BLaER1 treated with 17β-estradiol and CSF1 and Interleukin-3, amounts not matched to agents 10 nM and 100 nM (cell line): Measurements from ENCODE around the gene EFTUD2.
A peak's percentile ranks its signal among the peaks of the same experiment; 100 is the strongest.

ENCODE experiments used
- H3K27ac ChIP-seq, 11 experiments: shearing (Covaris generic); formaldehyde crosslinking; 2 replicates each; pipeline ENCODE4 v1.8.1; 2022
- H3K27me3 ChIP-seq, 11 experiments: shearing (Covaris generic); formaldehyde crosslinking; 2 replicates each; pipeline ENCODE4 v1.8.1; 2022
- H3K36me3 ChIP-seq, 11 experiments: shearing (Covaris generic); formaldehyde crosslinking; 2 replicates each; pipeline ENCODE4 v1.8.1; 2022
- H3K4me1 ChIP-seq, 10 experiments: shearing (Covaris generic); formaldehyde crosslinking; 2 replicates each; pipeline ENCODE4 v1.8.1; 2022
- H3K4me2 ChIP-seq, 11 experiments: shearing (Covaris generic); formaldehyde crosslinking; 2 replicates each; pipeline ENCODE4 v1.8.1; 2022
- H3K4me3 ChIP-seq, 10 experiments: shearing (Covaris generic); formaldehyde crosslinking; 2 replicates each; pipeline ENCODE4 v1.8.1; 2022
- H3K9ac ChIP-seq, 11 experiments: shearing (Covaris generic); formaldehyde crosslinking; 2 replicates each; pipeline ENCODE4 v1.8.1; 2022
- H3K9me3 ChIP-seq, 11 experiments: shearing (Covaris generic); formaldehyde crosslinking; replicated peaks in 1 of 11; 2 replicates each; pipeline ENCODE4 v1.8.1; 2022
- H4K20me1 ChIP-seq, 11 experiments: shearing (Covaris generic); formaldehyde crosslinking; 2 replicates each; pipeline ENCODE4 v1.8.1; 2022
- Cebpa-rat ChIP-seq, 11 experiments: shearing (Covaris generic); IDR thresholded peaks; 2 replicates each; pipeline ENCODE4 v1.8.1; 2022

EFTUD2 gene

GRCh38 chr17:44894642-44895041 is 4.6 kb downstream of the EFTUD2 start:
- Histone ChIP-seq H3K4me2 (no peak overlapping the region), H4K20me1 (peaks cover 71 to 89% (median 85%) of the 10 kb centered on the region in 11 experiments; a peak in 21 of 22 replicates), H3K4me3 (no peak overlapping the region), H3K36me3 (peaks cover 61 to 85% (median 77%) of the 10 kb centered on the region in 11 experiments), H3K9me3 (no peaks in the 10 kb centered on the region), H3K4me1 (peaks cover 13 to 25% (median 16%) of the 10 kb centered on the region in 10 experiments), H3K9ac (no peak overlapping the region), H3K27ac (no peak overlapping the region), H3K27me3 (no peaks in the 10 kb centered on the region)
- no peak for TF ChIP-seq Cebpa-rat (IDR thresholded peaks at IDR 0.05)

DNA sequence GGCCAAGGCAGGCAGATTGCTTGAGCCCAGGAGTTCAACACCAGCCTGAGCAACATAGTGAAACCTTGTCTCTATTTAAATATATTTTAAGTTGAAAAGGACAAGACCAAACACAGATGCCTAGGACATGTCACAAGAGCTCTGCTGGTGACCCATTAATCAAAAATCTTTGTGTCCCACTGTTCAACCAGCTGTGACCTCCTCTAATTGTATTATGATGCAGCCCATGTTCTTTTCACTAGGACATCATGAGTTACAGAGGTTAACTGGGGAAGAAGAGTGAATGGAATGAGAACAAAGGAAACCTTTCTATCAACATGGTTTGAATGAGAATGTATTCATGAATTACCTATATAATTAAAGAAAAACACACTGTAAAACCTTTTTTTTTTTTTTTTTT is 7.0 kb downstream of the EFTUD2 start:
- no peak overlapping the region for H3K4me2 ChIP-seq
- no peak overlapping the region for H3K9ac ChIP-seq
- H3K27ac ChIP-seq = no peak overlapping the region
- H3K4me1 ChIP-seq = peaks cover 18 to 37% (median 25%) of the 10 kb centered on the region in 10 experiments
- no peaks in the 10 kb centered on the region for H3K9me3 ChIP-seq
- no peaks in the 10 kb centered on the region for H3K27me3 ChIP-seq
- no peak for TF ChIP-seq Cebpa-rat (IDR thresholded peaks at IDR 0.05)
- peaks cover 87 to 98% (median 97%) of the 10 kb centered on the region in 11 experiments for H4K20me1 ChIP-seq
- peaks cover 68 to 100% (median 93%) of the 10 kb centered on the region in 11 experiments for H3K36me3 ChIP-seq
- H3K4me3 ChIP-seq = no peak overlapping the region

DNA sequence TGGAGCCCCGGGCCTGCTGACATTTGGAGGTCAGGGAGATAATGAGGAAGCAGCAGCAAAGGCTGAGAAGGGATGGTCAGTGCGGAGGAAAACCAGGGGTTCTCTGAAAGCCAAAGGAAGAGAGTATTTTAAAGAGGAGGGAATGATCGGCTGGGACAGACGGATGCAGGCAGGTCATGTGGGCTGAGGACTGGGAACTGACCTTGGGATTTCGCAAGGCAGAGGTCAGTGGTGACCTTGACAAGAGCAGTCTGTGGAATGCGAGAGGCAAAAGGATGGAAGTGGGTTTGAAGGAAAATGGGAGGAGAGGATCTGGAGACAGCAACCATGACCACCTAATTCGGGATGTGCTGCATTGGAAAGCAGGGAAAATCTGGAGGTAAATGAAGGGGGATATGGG is 10.2 kb downstream of the EFTUD2 start:
- TF ChIP-seq Cebpa-rat (IDR thresholded peaks at IDR 0.05) = no peak
- peak overlapping the region in 2 of 11 experiments; percentile 17 to 31; a peak in 2 of 22 replicates for H3K9ac ChIP-seq
- H3K27ac ChIP-seq = peak overlapping the region in 3 of 11 experiments; percentile 14 to 34 (median 20); a peak in 3 of 22 replicates
- peaks cover 71 to 92% (median 82%) of the 10 kb centered on the region in 11 experiments for H4K20me1 ChIP-seq
- no peaks in the 10 kb centered on the region for H3K27me3 ChIP-seq
- no peaks in the 10 kb centered on the region for H3K9me3 ChIP-seq
- peak overlapping the region; percentile 15 to 77 (median 53); a peak in 20 of 22 replicates for H3K4me2 ChIP-seq
- peaks cover 17 to 34% (median 25%) of the 10 kb centered on the region in 10 experiments for H3K4me1 ChIP-seq
- H3K4me3 ChIP-seq = no peak overlapping the region
- peaks cover 80 to 100% (median 94%) of the 10 kb centered on the region in 11 experiments for H3K36me3 ChIP-seq

DNA sequence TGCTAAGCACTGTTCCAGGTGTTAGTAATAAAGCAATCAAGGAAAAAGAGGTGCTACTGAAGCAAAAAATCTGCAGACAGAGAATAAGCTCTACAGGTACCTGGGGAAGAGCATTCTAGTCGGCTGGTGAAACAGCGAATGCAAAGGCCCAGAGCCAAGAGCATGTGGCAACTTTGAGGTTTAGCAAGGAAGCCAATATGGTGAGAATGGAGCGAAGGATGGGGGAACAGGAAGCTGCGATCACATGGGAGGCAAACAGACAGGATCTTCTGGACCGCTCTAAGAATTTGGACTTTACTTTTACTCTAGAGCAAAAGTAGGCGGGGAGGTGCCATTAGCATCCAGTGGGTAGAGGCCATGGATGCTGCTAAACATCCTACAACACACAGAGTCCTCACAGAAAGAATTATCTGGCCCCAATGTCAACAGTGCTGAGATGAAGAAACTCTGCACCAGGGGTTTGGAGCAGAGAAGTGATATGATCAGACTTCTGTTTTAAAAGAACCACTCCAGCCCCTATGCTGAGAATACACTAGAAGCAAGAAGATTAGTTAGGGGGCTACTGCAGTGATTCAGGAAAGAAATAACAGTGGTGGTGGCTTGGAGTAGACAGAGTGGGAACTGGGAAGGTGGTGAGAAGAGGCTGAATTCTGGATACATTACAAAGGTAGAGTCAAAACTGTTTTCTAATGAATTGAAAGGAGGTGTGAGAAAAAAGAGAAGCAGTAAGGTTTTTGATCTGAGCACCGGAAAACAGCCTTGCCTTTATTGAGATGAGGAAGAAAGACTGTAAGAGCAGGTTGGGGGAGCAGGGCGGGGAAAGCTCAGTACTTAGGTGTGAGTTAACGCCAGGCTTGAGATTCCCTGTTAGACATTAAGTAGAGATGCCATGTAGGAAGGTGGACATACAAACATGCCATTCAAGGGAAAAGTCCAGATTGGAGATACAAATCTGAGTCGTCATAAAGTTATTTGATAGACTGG is 11.0 kb downstream of the EFTUD2 start:
- Histone ChIP-seq H3K9me3 (no peaks in the 10 kb centered on the region), H3K27me3 (no peaks in the 10 kb centered on the region), H3K4me1 (peaks cover 17 to 34% (median 25%) of the 10 kb centered on the region in 10 experiments), H3K36me3 (peaks cover 81 to 100% (median 95%) of the 10 kb centered on the region in 11 experiments), H3K4me2 (peak overlapping the region; percentile 15 to 77 (median 53)), H3K9ac (peak overlapping the region in 3 of 11 experiments; percentile 7 to 31 (median 17); a peak in 3 of 22 replicates), H3K4me3 (no peak overlapping the region), H3K27ac (peak overlapping the region in 5 of 11 experiments; percentile 9 to 34 (median 20); a peak in 4 of 22 replicates), H4K20me1 (peaks cover 68 to 93% (median 77%) of the 10 kb centered on the region in 11 experiments)
- no peak for TF ChIP-seq Cebpa-rat (IDR thresholded peaks at IDR 0.05)

- peak overlapping the region in 1 of 11 experiments; percentile 65; a peak in 1 of 22 replicates for H3K4me2 ChIP-seq
- no peak for TF ChIP-seq Cebpa-rat (IDR thresholded peaks at IDR 0.05)
- peaks cover 81 to 100% (median 95%) of the 10 kb centered on the region in 11 experiments for H3K36me3 ChIP-seq
- H3K27me3 ChIP-seq = no peaks in the 10 kb centered on the region
- H3K9me3 ChIP-seq = no peaks in the 10 kb centered on the region
- H3K27ac ChIP-seq = no peak overlapping the region
- H3K4me1 ChIP-seq = peaks cover 17 to 34% (median 25%) of the 10 kb centered on the region in 10 experiments
- H3K4me3 ChIP-seq = no peak overlapping the region
- no peak overlapping the region for H3K9ac ChIP-seq
- peaks cover 57 to 88% (median 65%) of the 10 kb centered on the region in 11 experiments for H4K20me1 ChIP-seq
These were observed 12.2 kb downstream of the EFTUD2 start for GRCh38 chr17:44887016-44887415.

- no peak overlapping the region for H3K9ac ChIP-seq
- no peak for TF ChIP-seq Cebpa-rat (IDR thresholded peaks at IDR 0.05)
- no peak overlapping the region for H3K4me2 ChIP-seq
- no peak overlapping the region for H3K27ac ChIP-seq
- H3K36me3 ChIP-seq = peaks cover 83 to 100% (median 95%) of the 10 kb centered on the region in 11 experiments
- H3K27me3 ChIP-seq = no peaks in the 10 kb centered on the region
- H3K9me3 ChIP-seq = no peaks in the 10 kb centered on the region
- H3K4me3 ChIP-seq = no peak overlapping the region
- peaks cover 17 to 32% (median 25%) of the 10 kb centered on the region in 10 experiments for H3K4me1 ChIP-seq
- peaks cover 37 to 84% (median 51%) of the 10 kb centered on the region in 11 experiments for H4K20me1 ChIP-seq
These were observed 14.3 kb downstream of the EFTUD2 start for GRCh38 chr17:44884941-44885340.

GRCh38 chr17:44881145-44881544 is 18.1 kb downstream of the EFTUD2 start:
- H3K36me3 ChIP-seq = peaks cover 97 to 100% (median 99%) of the 10 kb centered on the region in 11 experiments

DNA sequence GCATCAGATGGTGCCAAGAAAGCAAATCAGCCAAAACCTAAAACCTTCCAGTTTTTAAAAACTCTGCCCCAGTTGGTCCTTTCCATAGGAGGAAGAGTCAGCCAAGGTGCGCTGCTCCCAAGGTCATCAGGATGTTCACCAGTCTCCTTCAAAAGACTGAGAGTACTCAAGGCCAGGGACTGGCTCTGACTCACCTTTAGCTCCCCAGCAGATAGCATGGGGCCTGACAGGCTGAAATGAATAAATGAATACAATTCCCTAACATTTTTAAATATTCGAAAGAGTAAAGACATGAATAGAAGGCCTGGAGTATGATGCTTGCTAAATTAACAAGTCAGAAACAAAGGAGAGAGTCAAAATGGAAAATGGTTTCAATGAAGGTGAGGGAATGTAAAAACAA is 19.2 kb downstream of the EFTUD2 start:
- no peak overlapping the region for H3K9ac ChIP-seq
- H3K27me3 ChIP-seq = no peaks in the 10 kb centered on the region
- peaks cover 0 to 82% (median 47%) of the 10 kb centered on the region in 11 experiments; a peak in 18 of 22 replicates for H4K20me1 ChIP-seq
- peaks cover 0 to 8% (median 0%) of the 10 kb centered on the region in 10 experiments; a peak in 4 of 20 replicates for H3K4me1 ChIP-seq
- H3K9me3 ChIP-seq = no peaks in the 10 kb centered on the region
- peaks cover 97 to 100% (median 99%) of the 10 kb centered on the region in 11 experiments for H3K36me3 ChIP-seq
- no peak overlapping the region for H3K27ac ChIP-seq
- TF ChIP-seq Cebpa-rat (IDR thresholded peaks at IDR 0.05) = no peak
- H3K4me3 ChIP-seq = no peak overlapping the region
- H3K4me2 ChIP-seq = no peak overlapping the region

More at GRCh38 chr17:44881145-44881544, 18.1 kb downstream of the EFTUD2 start:
- Histone ChIP-seq H3K9ac (no peak overlapping the region), H3K4me1 (peaks cover 0 to 1% (median 0%) of the 10 kb centered on the region in 10 experiments; a peak in 2 of 20 replicates), H3K27me3 (no peaks in the 10 kb centered on the region), H3K27ac (no peak overlapping the region), H3K4me3 (no peak overlapping the region), H3K9me3 (no peaks in the 10 kb centered on the region), H4K20me1 (peaks cover 0 to 80% (median 46%) of the 10 kb centered on the region in 11 experiments; a peak in 19 of 22 replicates), H3K4me2 (no peak overlapping the region)
- TF ChIP-seq Cebpa-rat (IDR thresholded peaks at IDR 0.05) = no peak

DNA sequence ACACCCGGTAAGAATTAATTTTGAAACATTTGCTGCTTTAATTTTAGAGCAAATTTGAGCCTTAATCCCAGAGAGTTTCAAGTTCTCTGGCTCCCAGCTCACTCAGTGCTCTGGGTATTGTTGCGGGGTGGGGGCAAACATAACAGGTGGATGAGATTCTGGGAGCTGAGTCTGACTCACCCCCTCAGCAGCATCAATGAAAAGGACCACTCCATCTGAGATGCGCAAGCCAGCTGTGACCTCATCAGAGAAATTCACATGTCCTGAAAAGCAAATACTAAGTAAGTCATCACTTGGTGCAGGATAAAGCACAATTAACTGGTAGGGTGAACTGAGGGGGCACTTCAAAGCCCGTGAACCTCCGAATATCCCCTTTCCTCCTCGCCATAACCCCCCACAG is 19.9 kb downstream of the EFTUD2 start:
- Histone ChIP-seq H3K36me3 (peaks cover 97 to 100% (median 99%) of the 10 kb centered on the region in 11 experiments), H3K27me3 (no peaks in the 10 kb centered on the region), H3K9ac (no peak overlapping the region), H3K4me3 (no peak overlapping the region), H3K9me3 (no peaks in the 10 kb centered on the region), H3K4me1 (peaks cover 0 to 8% (median 0%) of the 10 kb centered on the region in 10 experiments; a peak in 4 of 20 replicates), H4K20me1 (peaks cover 0 to 76% (median 44%) of the 10 kb centered on the region in 11 experiments; a peak in 18 of 22 replicates), H3K4me2 (no peak overlapping the region), H3K27ac (no peak overlapping the region)
- TF ChIP-seq Cebpa-rat (IDR thresholded peaks at IDR 0.05) = no peak
